ENCODE data around the gene THSD4. TPM values are rescaled to one million over a fixed set of nuclear protein-coding genes. Genes with fewer than 3 reads are reported as not detected.
"Not testable (repeated sequence)": the region's sequence is repeated elsewhere in the genome, so short reads cannot be mapped to it uniquely, and the experiment has no call there.

The THSD4 gene
- total RNA-seq, 2 experiments from 2014 or later, result 0.08 TPM; not detected in 1

GRCh38 chr15:71154607-71155200 lies 39.4 kb downstream of the THSD4 start:
- Mint-ChIP-seq H3K27ac (no peak overlapping the region), H3K27me3 (no peaks in the 10 kb centered on the region), H3K4me3 (no peak overlapping the region), H3K4me1 (no peaks in the 10 kb centered on the region), H3K36me3 (ENCODE audit: low read depth) (no peaks in the 10 kb centered on the region), H3K9me3 (no peaks in the 10 kb centered on the region)
- CTCF ChIA-PET, result no interaction called here
- POLR2A ChIA-PET, result no interaction called here
- DNase-seq, result no peak

DNA sequence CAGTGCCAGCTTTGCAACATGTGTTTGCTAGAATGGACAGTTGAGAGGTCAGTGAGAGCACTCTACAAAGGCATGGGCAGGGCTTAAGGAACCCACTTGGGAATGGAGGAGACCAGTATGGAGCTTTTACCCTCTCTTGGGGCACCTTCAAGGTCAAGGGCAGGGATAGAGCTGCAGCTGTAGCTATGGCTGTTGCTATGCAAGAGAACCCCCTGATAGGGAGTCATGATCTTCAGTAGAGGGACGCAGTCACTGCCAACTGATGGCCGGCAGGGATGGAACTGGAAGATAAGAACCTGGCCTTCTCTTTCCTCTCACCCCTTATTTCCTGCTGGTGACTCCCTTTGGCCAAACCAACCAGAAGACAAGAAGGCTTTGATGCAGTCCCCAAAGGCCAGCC lies 40.3 kb downstream of the THSD4 start:
- H3K4me1 Mint-ChIP-seq, result no peaks in the 10 kb centered on the region
- no peaks in the 10 kb centered on the region for H3K9me3 Mint-ChIP-seq
- no peaks in the 10 kb centered on the region for H3K27me3 Mint-ChIP-seq
- no peak overlapping the region for H3K4me3 Mint-ChIP-seq
- CTCF ChIA-PET, result no interaction called here
- H3K27ac Mint-ChIP-seq, result no peak overlapping the region
- POLR2A ChIA-PET, result no interaction called here
- no peak for DNase-seq
- H3K36me3 Mint-ChIP-seq (ENCODE audit: low read depth), result no peaks in the 10 kb centered on the region

DNA sequence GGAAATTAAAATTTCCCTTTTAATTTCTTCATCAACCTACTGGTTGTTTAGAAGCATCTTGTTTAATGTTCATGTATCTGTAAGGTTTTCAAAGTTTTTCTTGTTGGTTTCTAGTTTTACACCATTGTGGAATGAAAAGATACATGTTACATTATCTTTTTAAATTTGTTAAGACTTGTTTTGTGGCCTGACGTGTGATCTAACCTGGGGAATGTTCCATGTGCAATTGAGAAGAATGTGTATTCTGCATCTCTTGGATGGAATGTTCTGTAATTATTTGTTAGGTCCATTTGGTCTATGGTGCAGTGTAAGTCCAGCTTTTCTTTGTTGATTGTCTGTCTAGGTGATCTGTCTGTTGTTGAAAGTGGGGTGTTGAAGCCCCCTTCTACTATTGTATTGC lies 45.7 kb downstream of the THSD4 start:
- Mint-ChIP-seq H3K4me3 (no peak overlapping the region), H3K9me3 (peaks cover 3% of the 10 kb centered on the region), H3K4me1 (no peaks in the 10 kb centered on the region), H3K27ac (no peak overlapping the region), H3K36me3 (ENCODE audit: low read depth) (no peaks in the 10 kb centered on the region), H3K27me3 (peaks cover 2% of the 10 kb centered on the region)
- ChIA-PET CTCF (no interaction called here), POLR2A (no interaction called here)
- DNase-seq, result no peak

DNA sequence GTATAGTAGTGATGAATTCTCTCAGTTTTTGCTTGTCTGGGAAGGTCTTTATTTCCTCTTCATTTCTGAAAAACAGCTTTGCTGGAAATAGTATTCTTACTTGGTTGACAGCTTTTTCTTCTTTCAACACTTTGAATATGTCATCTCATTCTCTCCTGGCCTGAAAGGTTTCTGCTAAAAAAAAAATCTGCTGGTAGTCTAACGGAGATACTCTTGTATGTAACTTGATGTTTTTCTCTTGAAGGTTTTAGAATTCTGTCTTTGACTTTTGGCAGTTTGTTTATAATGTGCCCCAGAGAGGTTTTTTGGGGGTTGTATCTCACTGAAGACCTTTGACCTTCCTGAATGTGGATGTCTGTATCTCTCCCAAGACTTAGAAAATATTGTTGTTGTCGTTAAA lies 47.0 kb downstream of the THSD4 start:
- H3K27me3 Mint-ChIP-seq, result peaks cover 2% of the 10 kb centered on the region
- POLR2A ChIA-PET, result no interaction called here
- no peak overlapping the region for H3K4me3 Mint-ChIP-seq
- no peak for DNase-seq
- H3K36me3 Mint-ChIP-seq (ENCODE audit: low read depth), result no peaks in the 10 kb centered on the region
- H3K27ac Mint-ChIP-seq, result no peak overlapping the region
- H3K4me1 Mint-ChIP-seq, result no peaks in the 10 kb centered on the region
- CTCF ChIA-PET, result no interaction called here
- H3K9me3 Mint-ChIP-seq, result peaks cover 3% of the 10 kb centered on the region

DNA sequence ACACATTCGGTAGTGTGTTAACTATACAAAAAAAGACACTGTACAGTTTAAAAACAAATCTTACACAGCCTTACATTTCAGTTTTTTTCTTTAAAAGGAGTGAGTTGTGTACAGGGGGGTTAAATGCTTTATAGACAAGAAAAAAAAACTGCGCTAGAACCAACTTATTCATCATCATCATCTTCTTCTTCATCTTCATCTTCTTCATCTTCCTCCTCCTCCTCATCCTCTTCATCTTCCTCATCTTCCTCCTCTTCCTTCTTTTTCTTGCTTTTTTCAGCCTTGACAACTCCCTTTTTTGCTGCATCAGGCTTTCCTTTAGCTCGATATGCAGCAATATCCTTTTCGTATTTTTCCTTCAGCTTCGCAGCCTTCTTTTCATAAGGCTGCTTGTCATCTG lies 49.3 kb downstream of the THSD4 start:
- DNase-seq; H3K27me3 Mint-ChIP-seq; H3K27ac Mint-ChIP-seq; CTCF ChIA-PET; H3K4me3 Mint-ChIP-seq; H3K9me3 Mint-ChIP-seq; POLR2A ChIA-PET; H3K4me1 Mint-ChIP-seq; H3K36me3 Mint-ChIP-seq (ENCODE audit: low read depth): not testable (repeated sequence)

- Mint-ChIP-seq H3K9me3 (no peaks in the 10 kb centered on the region), H3K36me3 (ENCODE audit: low read depth) (no peaks in the 10 kb centered on the region), H3K27me3 (peaks cover 4% of the 10 kb centered on the region), H3K27ac (no peak overlapping the region), H3K4me1 (no peaks in the 10 kb centered on the region), H3K4me3 (no peak overlapping the region)
- ChIA-PET CTCF (no interaction called here), POLR2A (no interaction called here)
- DNase-seq, result no peak
These were observed 52.3 kb downstream of the THSD4 start for GRCh38 chr15:71167445-71168165.

GRCh38 chr15:71168166-71168834 lies 53.0 kb downstream of the THSD4 start:
- no peak for DNase-seq
- POLR2A ChIA-PET, result no interaction called here
- CTCF ChIA-PET, result no interaction called here
- Mint-ChIP-seq H3K36me3 (ENCODE audit: low read depth) (no peaks in the 10 kb centered on the region), H3K27me3 (peaks cover 4% of the 10 kb centered on the region), H3K4me3 (no peak overlapping the region), H3K4me1 (no peaks in the 10 kb centered on the region), H3K27ac (no peak overlapping the region), H3K9me3 (no peaks in the 10 kb centered on the region)

DNA sequence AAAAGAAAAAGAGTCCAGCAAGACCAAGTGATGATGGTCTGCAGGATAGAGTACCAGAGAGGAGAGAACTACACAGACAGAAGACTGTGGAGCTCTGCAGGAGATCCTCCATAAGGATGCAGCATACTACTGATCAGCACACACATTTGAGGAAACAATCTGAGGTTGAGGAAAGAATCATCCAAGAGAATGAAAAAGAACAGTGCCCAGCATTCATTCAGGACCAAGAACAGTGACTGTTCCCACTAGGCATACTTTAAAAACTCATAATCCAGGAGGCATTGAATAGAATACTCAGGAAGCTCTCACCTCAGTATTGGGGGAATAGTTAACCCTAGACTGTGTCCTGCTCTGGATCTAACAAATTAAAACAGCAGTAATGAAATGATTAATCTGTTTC lies 54.9 kb downstream of the THSD4 start:
- ChIA-PET CTCF (no interaction called here), POLR2A (no interaction called here)
- Mint-ChIP-seq H3K27me3 (peaks cover 4% of the 10 kb centered on the region), H3K9me3 (peaks cover 2% of the 10 kb centered on the region), H3K4me1 (no peaks in the 10 kb centered on the region), H3K4me3 (no peak overlapping the region), H3K36me3 (ENCODE audit: low read depth) (no peaks in the 10 kb centered on the region), H3K27ac (no peak overlapping the region)
- DNase-seq, result no peak

- no peak overlapping the region for H3K4me3 Mint-ChIP-seq
These were observed 55.9 kb downstream of the THSD4 start for GRCh38 chr15:71171195-71171594.

DNA sequence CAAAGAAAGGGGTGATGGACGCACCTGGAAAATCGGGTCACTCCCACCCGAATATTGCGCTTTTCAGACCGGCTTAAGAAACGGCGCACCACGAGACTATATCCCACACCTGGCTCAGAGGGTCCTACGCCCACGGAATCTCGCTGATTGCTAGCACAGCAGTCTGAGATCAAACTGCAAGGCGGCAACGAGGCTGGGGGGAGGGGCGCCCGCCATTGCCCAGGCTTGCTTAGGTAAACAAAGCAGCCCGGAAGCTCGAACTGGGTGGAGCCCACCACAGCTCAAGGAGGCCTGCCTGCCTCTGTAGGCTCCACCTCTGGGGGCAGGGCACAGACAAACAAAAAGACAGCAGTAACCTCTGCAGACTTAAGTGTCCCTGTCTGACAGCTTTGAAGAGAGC lies 59.1 kb downstream of the THSD4 start:
- H3K9me3 Mint-ChIP-seq; CTCF ChIA-PET; H3K4me3 Mint-ChIP-seq; H3K27ac Mint-ChIP-seq; H3K27me3 Mint-ChIP-seq; H3K4me1 Mint-ChIP-seq; POLR2A ChIA-PET; H3K36me3 Mint-ChIP-seq (ENCODE audit: low read depth); DNase-seq: not testable (repeated sequence)

More at GRCh38 chr15:71171195-71171594, 55.9 kb downstream of the THSD4 start:
- peaks cover 2% of the 10 kb centered on the region for H3K9me3 Mint-ChIP-seq
- H3K27me3 Mint-ChIP-seq, result peaks cover 4% of the 10 kb centered on the region
- H3K4me1 Mint-ChIP-seq, result no peaks in the 10 kb centered on the region
- DNase-seq, result no peak
- no peaks in the 10 kb centered on the region for H3K36me3 Mint-ChIP-seq (ENCODE audit: low read depth)
- H3K27ac Mint-ChIP-seq, result no peak overlapping the region
- CTCF ChIA-PET, result no interaction called here
- POLR2A ChIA-PET, result no interaction called here

- no peak for DNase-seq
- CTCF ChIA-PET, result no interaction called here
- POLR2A ChIA-PET, result no interaction called here
- H3K4me3 Mint-ChIP-seq, result no peak overlapping the region
- H3K9me3 Mint-ChIP-seq, result no peaks in the 10 kb centered on the region
- no peaks in the 10 kb centered on the region for H3K4me1 Mint-ChIP-seq
- no peaks in the 10 kb centered on the region for H3K27me3 Mint-ChIP-seq
- no peaks in the 10 kb centered on the region for H3K36me3 Mint-ChIP-seq (ENCODE audit: low read depth)
- H3K27ac Mint-ChIP-seq, result no peak overlapping the region
These were observed 65.9 kb downstream of the THSD4 start for GRCh38 chr15:71180986-71181853.

- Mint-ChIP-seq H3K9me3 (no peaks in the 10 kb centered on the region), H3K27ac (no peak overlapping the region), H3K4me1 (no peaks in the 10 kb centered on the region), H3K4me3 (no peak overlapping the region), H3K27me3 (no peaks in the 10 kb centered on the region), H3K36me3 (ENCODE audit: low read depth) (no peaks in the 10 kb centered on the region)
- DNase-seq, result no peak
- CTCF ChIA-PET, result no interaction called here
- POLR2A ChIA-PET, result no interaction called here
These were observed 67.3 kb downstream of the THSD4 start for GRCh38 chr15:71182522-71182921.

DNA sequence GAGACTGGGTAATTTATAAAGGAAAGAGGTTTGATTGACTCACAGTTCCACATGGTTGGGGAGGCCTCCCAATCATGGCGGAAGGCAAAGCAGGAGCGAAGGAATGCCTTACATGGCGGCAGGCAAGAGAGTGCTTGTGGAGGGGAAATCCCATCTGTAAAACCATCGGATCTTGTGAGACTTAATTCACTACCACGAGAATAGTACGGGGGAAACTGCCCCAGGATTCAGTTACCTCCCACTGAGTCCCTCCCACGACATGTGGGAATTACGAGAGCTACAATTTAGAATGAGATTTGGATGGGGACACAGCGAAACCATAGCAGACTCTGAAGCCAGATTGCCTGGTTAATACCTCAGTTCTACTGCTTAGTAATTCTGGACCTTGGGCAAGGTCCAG lies 67.8 kb downstream of the THSD4 start:
- CTCF ChIA-PET, result no interaction called here
- Mint-ChIP-seq H3K9me3 (no peaks in the 10 kb centered on the region), H3K4me3 (no peak overlapping the region), H3K4me1 (no peaks in the 10 kb centered on the region), H3K27ac (no peak overlapping the region), H3K36me3 (ENCODE audit: low read depth) (no peaks in the 10 kb centered on the region), H3K27me3 (no peaks in the 10 kb centered on the region)
- POLR2A ChIA-PET, result no interaction called here
- no peak for DNase-seq
